Stomach (tissue), 4 donors: Measurements from ENCODE around the gene IRF8.

ENCODE experiments used
- CTCF ChIP-seq, 7 experiments: fragments of 450-650 bp in 4 of 7; fragments of 200-600 bp in 3 of 7; sonication (generic) in 3 of 7; IDR thresholded peaks; one replicate each; pipeline ENCODE4 v1.5.1; 2016 to 2019; ENCODE audit warnings: antibody characterized with exemption in 7 of 7, control low read depth in 2 of 7, mild to moderate bottlenecking in 1 of 7
- EP300 ChIP-seq: sonication (generic); formaldehyde crosslinking; IDR thresholded peaks from one replicate; pipeline ENCODE4 v1.6.1; 2017; ENCODE audit warnings: antibody characterized with exemption
- POLR2A ChIP-seq, 4 donors: fragments of 450-650 bp; IDR thresholded peaks; one replicate each; pipeline ENCODE4 v1.6.1; 2016; ENCODE audit warnings: antibody characterized with exemption in 4 of 4, control low read depth in 2 of 4, mild to moderate bottlenecking in 1 of 4, moderate library complexity in 1 of 4
- POLR2AphosphoS5 ChIP-seq, 3 donors: sonication (generic); formaldehyde crosslinking; IDR thresholded peaks; one replicate each; pipeline ENCODE4 v1.6.1; 2016; ENCODE audit warnings: antibody characterized with exemption in 3 of 3

GRCh38 chr16:85913688-85914422, 14.9 kb downstream of the IRF8 start:
- TF ChIP-seq POLR2AphosphoS5 (IDR thresholded peaks at IDR 0.05) (no peak), CTCF (IDR thresholded peaks at IDR 0.05) (no peak), EP300 (no peak), POLR2A (IDR thresholded peaks at IDR 0.05) (no peak)
